WERI-Rb-1 (cell line): ENCODE data around the gene IFI44.

Experiments used
- DNase-seq: peaks from one replicate; pipeline ENCODE4 v3.0.0-alpha.2; 2020
- H3K27ac ChIP-seq: fragments of 250-450 bp; sonication (Bioruptor Pico); 2 replicates; pipeline ENCODE4 v1.5.1; 2020; ENCODE audit warnings: mild to moderate bottlenecking, moderate library complexity
- H3K27me3 ChIP-seq: fragments of 250-450 bp; sonication (Bioruptor Pico); 2 replicates; pipeline ENCODE4 v1.5.1; 2021; ENCODE audit warnings: mild to moderate bottlenecking, low read depth, moderate library complexity; ENCODE audit not compliant: insufficient read depth, severe bottlenecking
- H3K36me3 ChIP-seq: fragments of 250-450 bp; sonication (Bioruptor Pico); 2 replicates; pipeline ENCODE4 v1.5.1; 2020; ENCODE audit warnings: mild to moderate bottlenecking, moderate library complexity
- H3K4me3 ChIP-seq: 2 replicates; pipeline ENCODE4 v1.5.1; 2011; ENCODE audit warnings: low read depth, mild to moderate bottlenecking, control low read depth, low read length
- H3K9me3 ChIP-seq: fragments of 250-450 bp; sonication (Bioruptor Pico); 2 replicates; pipeline ENCODE4 v1.5.1; 2021; ENCODE audit warnings: mild to moderate bottlenecking, moderate library complexity; ENCODE audit not compliant: severe bottlenecking
- CTCF ChIP-seq: IDR thresholded peaks from 2 replicates; pipeline ENCODE4 v1.5.1; 2011; ENCODE audit warnings: low read depth, mild to moderate bottlenecking, control low read depth, inconsistent platforms, low read length

IFI44 gene

GRCh38 chr1:78607944-78608343 lies 41.7 kb upstream of the IFI44 start:
- Histone ChIP-seq H3K9me3 (no peaks in the 10 kb centered on the region), H3K36me3 (no peaks in the 10 kb centered on the region), H3K27ac (no peak overlapping the region), H3K4me3 (no peak overlapping the region), H3K27me3 (no peaks in the 10 kb centered on the region)
- DNase-seq, result no peak
- no peak for TF ChIP-seq CTCF

- Histone ChIP-seq H3K27me3 (no peaks in the 10 kb centered on the region), H3K9me3 (peaks cover 3% of the 10 kb centered on the region), H3K4me3 (no peak overlapping the region), H3K27ac (no peak overlapping the region), H3K36me3 (no peaks in the 10 kb centered on the region)
- peak; percentile 68 for DNase-seq
- TF ChIP-seq CTCF, result peak; percentile 72
Observed at GRCh38 chr1:78617615-78618026, 32.0 kb upstream of the IFI44 start.

- Histone ChIP-seq H3K9me3 (no peaks in the 10 kb centered on the region), H3K4me3 (no peak overlapping the region), H3K27me3 (no peaks in the 10 kb centered on the region), H3K27ac (no peak overlapping the region; the same call in 1 of the 2 replicates), H3K36me3 (no peaks in the 10 kb centered on the region)
- DNase-seq, result peak; percentile 28
- TF ChIP-seq CTCF, result no peak
Observed at GRCh38 chr1:78619032-78619431, 30.6 kb upstream of the IFI44 start.

GRCh38 chr1:78619446-78619802 lies 30.2 kb upstream of the IFI44 start:
- Histone ChIP-seq H3K27ac (peak overlapping the region; percentile 53), H3K9me3 (no peaks in the 10 kb centered on the region), H3K36me3 (no peaks in the 10 kb centered on the region), H3K27me3 (no peaks in the 10 kb centered on the region), H3K4me3 (no peak overlapping the region)
- no peak for TF ChIP-seq CTCF
- peak; percentile 9 for DNase-seq

GRCh38 chr1:78619803-78620579 lies 29.6 kb upstream of the IFI44 start, which contains the start of gene IFI44L:
TSS of gene IFI44L (plus strand) at chr1:78620448. CDS start at chr1:78627916, 7,468 bp downstream.
- H3K9me3 ChIP-seq, result no peaks in the 10 kb centered on the region
- no peaks in the 10 kb centered on the region for H3K36me3 ChIP-seq
- H3K27ac ChIP-seq, result peak within 1 kb of the TSS; percentile 53
- peak; percentile 42 for DNase-seq
- no peaks in the 10 kb centered on the region for H3K27me3 ChIP-seq
- no peak within 1 kb of the TSS for H3K4me3 ChIP-seq
- no peak for TF ChIP-seq CTCF

GRCh38 chr1:78620666-78621065 lies 29.0 kb upstream of the IFI44 start:
- no peaks in the 10 kb centered on the region for H3K9me3 ChIP-seq

More at GRCh38 chr1:78620666-78621065, 29.0 kb upstream of the IFI44 start:
- H3K27ac ChIP-seq, result no peak overlapping the region
- no peaks in the 10 kb centered on the region for H3K27me3 ChIP-seq
- no peak overlapping the region for H3K4me3 ChIP-seq
- no peaks in the 10 kb centered on the region for H3K36me3 ChIP-seq
- no peak for TF ChIP-seq CTCF
- no peak for DNase-seq
